NCI-H1417 (cell line): ENCODE data around the gene DYSF.

Experiments used
- DNase-seq, 3 experiments: peaks; one replicate each; lab custom pipeline; 2025; lab: John Stamatoyannopoulos, UW

DYSF gene

GRCh38 chr2:71571945-71572344 lies 118.6 kb downstream of the DYSF start:
- DNase-seq: no peak

DNA sequence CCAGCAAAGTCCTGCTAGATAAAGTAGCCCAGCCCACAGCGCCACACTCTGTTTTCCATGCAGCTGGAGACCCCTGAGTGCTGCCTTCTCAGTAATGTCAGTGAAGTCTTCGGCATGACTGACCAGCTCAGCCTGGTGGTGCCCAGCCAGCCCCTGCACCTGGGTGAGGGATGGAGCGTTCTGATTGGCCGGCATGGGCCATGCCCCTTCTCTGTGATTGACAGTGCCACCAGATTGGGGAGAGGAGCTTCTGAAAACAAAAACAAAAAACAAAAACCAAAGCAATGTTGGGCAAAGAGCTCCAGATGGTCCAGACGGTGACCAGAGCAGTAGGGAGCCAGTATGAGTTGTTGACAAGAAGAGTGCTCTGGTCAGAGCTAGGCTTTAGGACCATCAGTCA lies 122.6 kb downstream of the DYSF start:
- no peak for DNase-seq

GRCh38 chr2:71576541-71576940 lies 123.2 kb downstream of the DYSF start:
- DNase-seq: no peak

DNA sequence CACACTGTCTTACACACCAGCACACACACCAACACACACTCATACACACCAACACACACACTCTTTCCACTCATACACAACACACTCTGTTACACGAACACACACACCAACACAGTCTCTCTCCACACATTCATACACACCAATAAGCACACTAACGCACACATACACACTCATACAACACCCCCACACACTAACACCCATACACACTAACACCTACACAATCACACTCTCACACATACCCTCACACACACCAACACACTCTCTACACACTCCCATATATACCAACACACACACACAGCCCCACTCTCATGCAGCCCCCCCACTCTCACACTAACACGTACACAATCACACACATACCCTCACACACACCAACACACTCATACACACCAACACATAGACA lies 123.8 kb downstream of the DYSF start:
- no peak for DNase-seq

- DNase-seq: no peak
Observed at GRCh38 chr2:71578767-71579342, 125.5 kb downstream of the DYSF start.

- peak in 1 of 3 experiments; percentile 9 for DNase-seq
Observed at GRCh38 chr2:71581026-71581425, 127.7 kb downstream of the DYSF start.

DNA sequence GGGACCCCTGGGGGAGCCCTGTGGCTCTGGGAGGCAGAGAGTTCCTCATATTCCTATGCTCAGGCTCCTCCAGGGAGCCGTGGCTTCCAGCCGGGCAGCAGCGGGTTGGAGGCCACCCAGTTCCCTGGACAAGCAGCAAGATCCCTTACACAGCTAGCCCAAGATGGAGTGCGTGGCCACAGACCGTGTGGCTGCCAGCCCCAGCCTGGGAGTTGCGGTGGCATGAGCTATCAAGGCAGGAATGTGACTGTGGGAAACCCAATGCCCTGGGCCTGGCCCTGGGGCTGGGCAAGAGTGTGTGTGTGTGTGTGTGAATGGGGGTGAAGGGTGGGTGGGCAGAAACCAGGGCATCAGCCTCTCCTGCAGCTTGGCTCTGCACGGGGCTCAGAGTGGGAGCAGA lies 130.5 kb downstream of the DYSF start:
- no peak for DNase-seq

DNA sequence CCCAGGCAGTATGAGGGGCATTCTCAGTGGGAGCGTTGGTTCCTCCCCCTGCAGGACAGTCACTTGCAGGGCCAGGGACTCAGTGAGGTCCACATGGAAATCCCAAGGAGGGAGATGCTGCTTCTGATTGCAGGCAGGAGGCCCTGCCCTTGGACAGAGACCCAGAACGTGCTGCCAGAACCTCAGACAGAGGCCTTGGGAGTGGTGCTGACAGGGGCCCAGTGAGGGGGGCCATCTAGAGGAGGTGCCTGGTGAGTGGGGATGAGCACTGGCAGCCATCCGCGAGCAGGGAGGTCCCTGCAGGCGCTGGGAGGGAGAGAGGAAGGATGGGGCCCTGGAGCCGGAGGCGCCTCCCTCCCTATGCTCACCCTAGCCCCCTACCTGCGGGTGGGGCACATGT lies 133.1 kb downstream of the DYSF start:
- no peak for DNase-seq

- DNase-seq: no peak
Observed at GRCh38 chr2:71587509-71588073, 134.2 kb downstream of the DYSF start.

DNA sequence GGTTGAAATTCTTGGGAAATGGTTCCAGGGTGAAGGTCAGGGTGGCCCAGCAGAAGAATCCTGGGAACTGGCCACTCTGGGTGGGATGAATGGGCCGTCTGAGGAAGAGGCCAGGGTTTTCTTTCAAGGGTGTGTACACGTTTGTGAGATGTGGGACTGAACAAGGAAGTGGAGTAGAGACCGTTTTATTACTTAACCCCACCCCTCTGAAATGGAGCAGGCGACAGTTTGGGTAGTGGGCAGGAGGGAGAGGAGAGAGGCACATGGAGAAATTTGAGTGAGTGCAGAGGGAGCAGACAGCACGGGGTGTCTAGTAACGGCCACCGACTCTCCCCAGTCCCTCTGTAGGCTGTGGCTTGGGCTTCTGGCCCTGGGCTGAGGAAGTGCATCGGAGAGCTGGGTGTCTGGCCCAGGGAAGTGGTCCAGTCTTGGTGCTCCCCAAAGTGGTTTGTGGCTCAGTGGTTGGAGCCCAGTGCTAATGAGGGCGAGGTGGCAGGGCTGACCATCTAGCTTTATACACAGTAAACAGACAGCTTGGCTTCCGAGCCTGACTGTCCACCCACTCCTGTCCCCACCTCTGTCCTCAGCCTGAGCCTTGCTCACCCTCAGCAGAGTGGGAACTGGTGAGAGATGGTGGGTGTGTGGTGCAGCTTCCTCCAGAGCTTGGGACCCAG lies 135.3 kb downstream of the DYSF start:
- no peak for DNase-seq

DNA sequence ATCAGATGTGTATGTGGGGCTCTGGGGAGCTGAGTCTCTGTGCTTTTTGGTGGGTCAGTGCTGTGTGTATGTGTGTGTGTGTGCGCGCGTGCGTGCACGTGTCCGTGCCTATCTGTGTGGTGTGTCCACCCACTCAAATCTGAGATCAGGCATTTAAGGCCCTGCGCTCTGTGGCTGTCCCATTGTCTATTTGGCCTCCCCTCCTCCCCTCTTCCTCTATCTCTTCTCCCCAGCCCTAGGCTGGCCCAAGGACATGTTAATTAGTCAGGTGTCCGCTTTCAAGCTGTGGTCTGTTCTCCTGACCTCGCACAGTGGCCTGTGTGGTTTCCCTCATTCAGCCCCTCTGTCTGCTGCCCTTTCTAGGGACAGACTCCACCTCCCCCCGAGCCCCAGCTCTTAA lies 136.4 kb downstream of the DYSF start:
- DNase-seq: no peak

- DNase-seq: no peak
Observed at GRCh38 chr2:71591044-71591443, 137.7 kb downstream of the DYSF start.

DNA sequence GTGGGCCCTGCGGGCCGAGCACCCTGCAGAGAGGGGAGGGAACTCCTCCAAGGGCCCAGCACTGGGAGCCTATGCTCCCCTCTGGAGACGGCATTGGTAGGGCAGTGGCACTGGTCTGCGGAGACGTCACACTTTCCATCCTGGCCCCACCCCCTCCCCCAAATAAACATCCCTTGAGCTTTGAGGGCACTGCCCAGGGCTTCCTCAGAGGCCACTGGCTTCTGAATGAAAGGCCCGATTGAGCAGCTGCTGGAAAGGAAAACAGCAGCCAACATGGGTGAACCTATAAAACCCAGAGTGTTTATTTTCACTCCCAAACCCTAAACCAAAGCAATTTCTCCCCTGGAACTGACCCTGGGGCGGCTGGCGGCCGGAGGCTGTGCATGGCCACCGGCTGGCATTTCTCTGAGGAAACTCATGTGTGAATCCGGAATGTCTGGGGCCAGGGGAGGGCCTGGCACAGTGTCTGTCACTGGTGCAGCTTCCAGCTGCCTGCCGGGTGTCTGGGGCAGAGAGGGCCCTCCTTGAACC lies 138.9 kb downstream of the DYSF start:
- peak in 1 of 3 experiments; percentile 11 for DNase-seq

GRCh38 chr2:71595569-71595968 lies 142.2 kb downstream of the DYSF start:
- DNase-seq: no peak

- no peak for DNase-seq
Observed at GRCh38 chr2:71596011-71596410, 142.7 kb downstream of the DYSF start.

GRCh38 chr2:71597756-71598155 lies 144.4 kb downstream of the DYSF start:
- DNase-seq: no peak

GRCh38 chr2:71598526-71598925 lies 145.2 kb downstream of the DYSF start:
- no peak for DNase-seq

DNA sequence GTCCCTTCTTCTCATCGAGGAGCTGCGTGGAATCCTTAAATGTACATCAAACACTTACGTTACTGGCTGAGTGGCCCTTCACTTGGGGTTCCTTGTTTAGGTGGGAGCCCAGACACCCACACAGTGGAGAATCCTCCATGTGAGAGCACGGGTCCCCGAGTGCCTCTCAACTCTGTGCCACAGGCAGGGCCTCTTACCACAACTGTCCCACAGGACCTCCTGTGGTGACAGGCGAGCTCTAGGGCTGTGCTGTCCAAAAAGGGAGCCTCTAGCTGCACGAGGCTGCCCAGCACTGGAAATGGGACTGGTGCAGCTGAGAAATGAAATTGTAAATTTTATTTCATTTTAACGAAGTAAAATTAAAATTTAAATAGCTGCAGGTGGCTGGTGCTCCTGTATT lies 145.7 kb downstream of the DYSF start:
- no peak for DNase-seq

- DNase-seq: no peak
Observed at GRCh38 chr2:71599646-71600236, 146.4 kb downstream of the DYSF start.

DNA sequence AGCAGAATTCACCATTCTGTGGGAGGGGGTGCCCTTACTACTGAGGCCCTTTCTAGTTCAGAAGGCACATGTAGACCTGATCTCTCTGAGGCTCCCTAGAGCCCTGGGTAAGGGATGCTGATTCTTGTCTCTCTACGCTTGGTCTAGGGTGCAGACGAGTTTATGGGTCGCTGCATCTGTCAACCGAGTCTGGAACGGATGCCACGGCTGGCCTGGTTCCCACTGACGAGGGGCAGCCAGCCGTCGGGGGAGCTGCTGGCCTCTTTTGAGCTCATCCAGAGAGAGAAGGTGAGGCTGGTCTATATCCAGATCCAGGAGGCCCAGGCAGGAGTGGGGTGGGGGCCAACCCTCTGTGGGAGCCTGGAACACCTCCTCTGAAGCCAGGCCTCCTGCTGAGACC lies 147.2 kb downstream of the DYSF start:
- DNase-seq: no peak

DNA sequence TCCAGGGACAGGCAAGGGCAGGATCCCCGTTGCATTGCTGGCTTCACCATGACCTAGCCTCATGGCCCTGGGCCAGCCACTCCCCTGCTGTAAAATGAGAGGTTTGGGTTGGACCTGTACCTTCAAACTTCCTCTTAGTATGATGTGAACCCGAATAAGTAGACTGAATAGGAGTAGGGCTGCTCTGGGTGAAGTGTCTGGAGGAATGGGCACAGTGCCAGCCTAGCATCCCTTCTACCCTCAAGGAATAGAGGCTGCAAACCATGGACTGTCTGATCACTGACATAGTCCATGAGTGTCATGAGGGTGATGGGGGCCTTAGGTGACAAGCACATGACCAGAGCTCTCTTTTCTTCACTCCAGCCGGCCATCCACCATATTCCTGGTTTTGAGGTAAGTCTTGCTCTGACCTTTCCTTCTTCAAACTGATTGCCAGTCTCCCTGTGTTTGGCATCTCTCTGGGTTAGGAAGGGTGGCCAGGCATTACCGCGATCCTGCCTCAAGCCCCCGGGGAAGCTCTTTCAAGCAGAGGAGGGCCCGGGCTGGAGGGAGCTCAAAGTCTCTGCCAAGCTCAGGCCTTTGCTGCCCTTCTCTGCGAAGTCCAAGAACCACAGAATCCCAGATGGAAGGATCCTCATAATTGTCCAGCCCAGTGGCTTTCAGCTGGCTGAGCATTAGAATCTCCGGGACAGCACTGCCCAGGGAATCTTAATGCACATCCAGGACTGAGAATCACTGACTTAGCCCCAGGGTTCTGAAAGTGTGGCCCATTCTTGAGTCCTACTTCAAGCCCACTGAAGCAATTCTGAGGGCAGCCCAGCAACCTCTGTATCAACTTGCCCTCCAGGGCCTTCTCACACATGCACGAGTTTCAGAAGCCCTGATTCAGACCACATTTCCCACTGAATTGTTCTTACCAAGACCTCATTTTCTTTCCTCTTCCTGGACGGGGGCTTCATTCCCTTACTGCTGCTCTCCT lies 148.1 kb downstream of the DYSF start:
- DNase-seq: no peak

- DNase-seq: no peak
Observed at GRCh38 chr2:71602115-71602495, 148.7 kb downstream of the DYSF start.
